Germinal center (tissue), 1 donor: ENCODE measurements around the gene ARHGAP23.
"Not testable (repeated sequence)": the region's sequence is repeated elsewhere in the genome, so short reads cannot be mapped to it uniquely, and the experiment has no call there.

Experiments used
- DNase-seq: peaks from one replicate; pipeline ENCODE4 v3.0.0; 2012; ENCODE audit warnings: mixed read lengths, low spot score

Gene ARHGAP23

DNA sequence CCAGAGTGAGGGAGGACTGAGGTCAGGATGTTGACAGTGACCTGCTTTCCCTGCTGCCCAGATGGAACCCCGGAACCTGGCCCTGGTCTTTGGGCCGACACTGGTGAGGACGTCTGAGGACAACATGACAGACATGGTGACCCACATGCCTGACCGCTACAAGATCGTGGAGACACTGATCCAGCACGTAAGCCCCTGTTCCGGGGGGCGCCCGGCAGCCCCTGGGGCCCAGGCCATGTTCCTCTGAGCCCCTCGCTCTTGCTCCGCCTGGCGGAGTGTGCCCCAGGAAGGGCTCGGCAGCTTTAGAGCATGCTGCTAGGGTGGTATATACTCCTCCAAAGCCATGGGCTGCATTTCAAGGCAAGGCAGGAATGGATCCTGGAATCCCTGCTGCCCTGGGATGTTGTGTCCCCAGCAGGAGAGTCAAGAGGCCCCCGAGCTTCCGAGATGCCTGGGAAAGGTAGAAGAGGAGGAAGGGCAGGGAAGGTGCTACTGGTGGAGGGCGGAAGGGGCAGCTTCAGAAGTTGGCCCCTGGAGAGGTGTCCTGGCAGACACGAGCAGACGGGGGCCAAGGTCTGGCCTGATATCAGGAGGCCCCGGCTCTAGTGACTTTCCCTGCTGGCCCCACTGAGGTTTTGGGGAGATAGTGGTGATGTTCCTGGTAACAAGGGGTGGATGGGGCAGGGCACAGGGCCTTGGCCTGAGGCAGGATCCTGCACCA is 63.2 kb downstream of the ARHGAP23 start:
- not testable (repeated sequence) for DNase-seq

DNA sequence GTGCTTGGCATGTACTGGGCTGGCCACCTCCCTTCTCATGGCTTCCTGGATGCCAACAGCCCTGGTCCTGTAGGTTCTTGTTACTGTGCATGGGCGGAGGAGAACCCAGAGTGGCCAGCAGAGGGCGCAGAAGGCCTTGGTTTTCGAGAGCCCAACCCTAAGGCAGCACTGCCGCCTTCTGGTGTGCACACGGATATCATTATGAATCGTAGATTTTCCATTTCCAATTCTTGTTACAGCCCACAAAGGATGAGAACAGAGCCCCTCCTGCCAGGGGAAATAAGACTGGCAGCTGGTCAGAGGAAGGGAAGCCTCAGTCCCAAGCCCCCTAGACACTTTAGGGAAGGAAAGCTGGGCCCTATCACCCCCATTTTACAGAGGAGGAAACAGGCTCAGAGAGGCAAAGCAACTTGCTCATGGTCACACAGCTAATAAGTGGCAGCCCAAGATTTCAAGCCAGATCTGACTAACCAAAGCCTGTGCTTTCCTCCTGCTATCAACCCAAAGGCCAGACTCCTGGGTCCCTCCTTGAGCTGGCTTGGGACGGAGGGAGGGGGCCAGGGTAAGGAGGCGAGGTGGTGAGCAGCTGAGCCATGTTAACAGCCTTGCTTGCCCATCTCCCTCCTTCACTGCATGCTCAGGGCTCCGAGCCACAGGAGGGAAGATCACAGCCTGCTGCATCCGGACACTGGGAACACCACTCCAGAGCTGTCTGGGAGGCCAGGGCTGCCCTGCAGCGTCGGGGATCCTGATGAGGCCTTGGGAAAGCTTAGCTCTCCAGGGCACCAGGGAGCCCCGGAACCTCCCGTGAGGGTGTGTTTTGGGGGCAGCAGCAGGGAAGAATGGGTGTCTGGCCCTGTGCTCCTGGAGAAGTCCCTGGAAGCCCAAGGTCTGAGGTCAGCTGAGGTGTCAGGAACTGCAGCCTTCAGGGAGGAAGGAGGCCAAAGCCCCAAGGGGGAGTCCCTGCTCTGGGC is 64.1 kb downstream of the ARHGAP23 start:
- DNase-seq: peak; percentile 68

DNA sequence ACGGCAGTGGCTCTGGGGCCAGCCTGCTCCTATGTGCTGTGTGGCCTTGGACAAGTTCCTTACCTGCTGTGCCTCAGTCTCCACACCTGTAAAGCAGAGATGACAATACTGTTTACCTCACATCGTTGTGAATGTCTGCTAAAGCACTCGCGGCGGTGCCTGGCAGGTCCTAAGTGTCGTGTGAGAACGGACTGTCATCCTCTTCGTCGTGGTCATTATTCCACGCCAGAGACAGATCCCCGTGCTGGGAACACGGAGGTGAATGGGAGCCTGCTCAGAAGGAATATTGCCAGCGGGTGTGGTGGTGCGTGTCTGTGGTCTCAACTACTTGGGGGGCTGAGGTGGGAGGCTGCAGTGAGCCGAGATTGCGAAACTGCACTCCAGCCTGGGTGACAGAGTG is 65.9 kb downstream of the ARHGAP23 start:
- not testable (repeated sequence) for DNase-seq

- not testable (repeated sequence) for DNase-seq
Measured at GRCh38 chr17:38497656-38498055, 69.4 kb downstream of the ARHGAP23 start.

DNA sequence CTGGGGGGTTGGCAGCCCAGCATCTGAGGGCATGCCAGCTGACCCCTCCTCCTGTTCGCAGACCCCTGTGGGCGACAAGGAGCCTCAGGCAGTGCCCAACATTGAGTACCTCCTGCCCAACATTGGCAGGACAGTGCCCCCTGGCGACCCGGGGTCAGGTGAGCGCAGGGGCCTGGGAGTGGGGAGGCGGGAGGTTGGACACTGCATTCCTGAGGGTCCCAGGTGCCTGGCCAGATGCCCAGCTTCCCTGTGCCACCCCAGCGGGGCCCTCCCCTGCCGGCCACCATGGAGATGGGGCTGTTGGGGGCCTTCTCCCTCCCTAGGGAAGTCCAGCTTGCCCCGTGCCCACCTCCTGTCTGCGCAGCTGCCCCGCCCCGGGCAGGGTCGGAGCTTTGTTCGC is 70.1 kb downstream of the ARHGAP23 start:
- no peak for DNase-seq

GRCh38 chr17:38499230-38499629 is 71.0 kb downstream of the ARHGAP23 start:
- DNase-seq: not testable (repeated sequence)

DNA sequence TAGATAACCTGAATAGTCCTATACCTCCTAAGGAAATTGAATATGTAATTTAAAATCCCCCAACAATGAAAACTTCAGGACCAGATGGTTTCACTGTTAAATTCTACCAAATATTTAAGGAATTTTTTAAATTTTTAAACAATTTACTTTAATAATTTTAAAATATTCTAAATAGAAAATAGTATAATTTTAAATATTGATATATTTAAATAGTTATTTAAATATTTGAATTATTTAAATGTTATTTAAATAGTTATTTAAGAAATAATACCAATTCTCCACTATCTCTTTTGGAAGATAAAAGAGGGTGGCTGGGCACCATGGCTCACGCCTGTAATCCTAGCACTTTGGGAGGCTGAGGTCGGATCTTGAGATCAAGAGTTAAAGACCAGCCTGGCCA is 73.5 kb downstream of the ARHGAP23 start:
- DNase-seq: not testable (repeated sequence)

- DNase-seq: not testable (repeated sequence)
Measured at GRCh38 chr17:38503286-38503913, 75.1 kb downstream of the ARHGAP23 start.

GRCh38 chr17:38504216-38504615 is 76.0 kb downstream of the ARHGAP23 start:
- no peak for DNase-seq

DNA sequence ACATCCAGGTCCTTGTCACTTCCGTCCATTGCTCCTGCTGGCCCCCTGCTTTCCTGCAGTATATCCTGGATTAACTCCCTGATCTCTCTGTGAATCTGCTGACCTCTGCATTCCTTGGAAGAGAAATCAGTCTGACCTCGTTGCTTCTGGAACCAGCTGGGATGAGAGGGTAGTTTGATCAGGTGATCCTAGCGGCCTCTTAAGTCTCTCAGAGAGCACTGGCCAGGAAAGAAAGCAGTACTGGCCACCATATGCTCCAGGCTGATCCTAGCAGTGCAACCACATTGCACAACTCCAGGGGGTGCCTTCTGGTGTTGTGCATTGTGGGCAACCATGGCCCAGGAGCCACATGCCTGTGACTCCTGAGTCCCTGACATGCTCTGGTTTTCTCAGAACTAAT is 79.2 kb downstream of the ARHGAP23 start:
- DNase-seq: no peak

DNA sequence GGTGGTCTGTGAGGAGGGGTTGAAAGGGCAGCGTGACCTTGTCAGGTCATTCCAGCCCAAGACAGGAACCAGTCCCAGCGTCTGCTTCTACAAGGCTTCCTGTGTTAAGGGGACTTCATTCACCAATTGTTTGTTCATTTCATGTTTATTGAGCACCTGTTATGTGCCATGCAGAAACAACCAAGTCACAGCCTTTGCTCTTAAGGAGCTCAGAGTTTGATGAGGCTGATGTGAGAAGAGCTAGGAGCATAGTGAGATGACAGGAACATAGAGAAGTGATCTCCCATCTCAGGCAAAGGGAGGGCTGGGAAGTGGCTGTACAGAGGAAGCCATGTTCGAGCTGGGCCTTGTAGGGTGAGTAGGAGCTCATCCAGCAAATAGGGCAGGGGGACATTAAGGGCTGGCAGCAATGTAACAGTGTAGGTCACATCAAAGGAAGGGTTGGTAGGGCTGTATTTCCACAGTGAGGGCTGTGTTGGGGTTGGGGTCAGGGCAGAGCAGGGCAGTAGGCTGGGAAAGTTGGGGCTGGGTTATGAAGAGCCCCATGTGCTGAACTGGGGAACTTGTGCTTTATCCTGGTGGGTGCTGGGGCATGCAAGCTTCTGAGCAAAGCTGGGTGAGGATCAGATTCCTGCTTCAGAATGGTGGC is 79.8 kb downstream of the ARHGAP23 start:
- no peak for DNase-seq

DNA sequence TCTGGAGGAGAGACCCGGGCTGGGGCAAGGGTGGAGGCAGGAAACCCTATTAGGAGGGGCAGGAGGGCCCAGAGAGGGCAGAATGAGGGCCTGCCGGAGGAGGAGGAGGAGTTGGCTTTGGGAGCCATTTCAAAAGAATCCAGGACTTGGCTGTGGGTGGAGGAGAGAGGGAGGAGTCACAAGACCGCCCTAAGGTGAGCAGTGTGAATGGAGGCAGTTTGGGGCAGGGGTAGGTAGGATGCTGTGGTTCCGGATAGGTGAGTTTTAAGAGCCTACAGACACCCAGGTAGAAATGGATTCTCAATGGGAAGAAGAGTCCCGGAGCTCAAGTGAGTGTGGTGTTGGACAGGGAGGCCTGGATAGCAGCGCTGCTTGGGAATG is 80.3 kb downstream of the ARHGAP23 start:
- no peak for DNase-seq

DNA sequence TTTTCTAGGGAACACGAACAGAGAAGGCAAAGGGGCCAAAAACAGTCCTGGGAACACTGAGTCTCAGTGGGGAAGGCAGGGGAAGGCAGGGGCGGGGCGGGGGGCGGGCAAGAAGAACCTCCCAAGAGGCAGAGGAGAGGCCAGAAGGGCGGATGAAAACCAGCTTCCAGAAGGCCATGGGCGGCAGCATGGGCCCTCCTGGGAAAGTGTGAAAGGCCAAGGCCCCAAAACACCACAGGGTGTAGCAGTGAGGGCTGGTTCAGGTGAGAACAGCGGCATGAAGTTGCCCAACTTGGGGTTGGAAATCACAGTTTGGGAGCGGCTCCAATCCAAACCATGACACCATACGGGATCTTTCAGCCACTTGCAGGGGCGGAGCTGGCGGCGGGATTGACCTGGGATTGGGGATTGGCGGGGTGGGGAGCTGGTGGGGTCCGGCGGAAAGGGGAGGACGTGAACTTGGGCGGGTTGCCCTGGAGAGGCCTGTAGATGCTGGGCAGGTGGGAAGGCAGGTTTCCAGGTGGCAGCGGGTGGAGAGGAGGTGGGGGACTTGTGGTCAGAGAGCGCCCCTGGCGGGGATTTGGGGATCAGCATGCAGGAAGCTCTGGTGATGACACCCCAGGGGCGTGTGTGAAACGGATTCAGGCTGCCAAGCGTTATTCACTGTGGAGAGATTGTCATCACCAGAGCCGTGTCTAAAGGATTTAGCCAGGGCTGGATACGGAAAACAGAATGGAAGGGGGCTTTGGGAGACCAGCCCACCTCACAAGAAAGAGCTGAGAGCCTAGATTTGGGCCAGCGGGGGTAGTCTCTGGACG is 80.9 kb downstream of the ARHGAP23 start:
- peak; percentile 87 for DNase-seq

GRCh38 chr17:38509772-38510420 is 81.6 kb downstream of the ARHGAP23 start:
- no peak for DNase-seq

- no peak for DNase-seq
Measured at GRCh38 chr17:38510421-38511149, 82.3 kb downstream of the ARHGAP23 start.

- DNase-seq: no peak
Measured at GRCh38 chr17:38511150-38512108, 83.2 kb downstream of the ARHGAP23 start.

- DNase-seq: no peak
Measured at GRCh38 chr17:38512473-38513058, 84.3 kb downstream of the ARHGAP23 start.

- DNase-seq: not testable (repeated sequence)
Measured at GRCh38 chr17:38526526-38526925, 98.3 kb downstream of the ARHGAP23 start.
